Subcutaneous adipose tissue (tissue), 4 donors: Measurements from ENCODE around the gene DDR2. TPM values are rescaled to one million over a fixed set of nuclear protein-coding genes. Genes with fewer than 3 reads are reported as not detected.

Source experiments
- total RNA-seq, 4 donors: library from RNA; depleted of rRNA; stranded (reverse); fragments of >200 nt; gene quantifications; one replicate each; pipeline ENCODE4 v1.1.0, GENCODE V29; 2016
- TF ChIP-seq, protein P1 (sequence below): fragments of 450-650 bp; IDR thresholded peaks from one replicate; pipeline ENCODE4 v1.5.1; 2016; ENCODE audit warnings: low read depth, mild to moderate bottlenecking, control low read depth, antibody characterized with exemption, moderate library complexity

DDR2 gene
- total RNA-seq, 4 donors from 2014 or later = 98.7 to 258 (median 200) TPM

- TF ChIP-seq, protein P1, sequence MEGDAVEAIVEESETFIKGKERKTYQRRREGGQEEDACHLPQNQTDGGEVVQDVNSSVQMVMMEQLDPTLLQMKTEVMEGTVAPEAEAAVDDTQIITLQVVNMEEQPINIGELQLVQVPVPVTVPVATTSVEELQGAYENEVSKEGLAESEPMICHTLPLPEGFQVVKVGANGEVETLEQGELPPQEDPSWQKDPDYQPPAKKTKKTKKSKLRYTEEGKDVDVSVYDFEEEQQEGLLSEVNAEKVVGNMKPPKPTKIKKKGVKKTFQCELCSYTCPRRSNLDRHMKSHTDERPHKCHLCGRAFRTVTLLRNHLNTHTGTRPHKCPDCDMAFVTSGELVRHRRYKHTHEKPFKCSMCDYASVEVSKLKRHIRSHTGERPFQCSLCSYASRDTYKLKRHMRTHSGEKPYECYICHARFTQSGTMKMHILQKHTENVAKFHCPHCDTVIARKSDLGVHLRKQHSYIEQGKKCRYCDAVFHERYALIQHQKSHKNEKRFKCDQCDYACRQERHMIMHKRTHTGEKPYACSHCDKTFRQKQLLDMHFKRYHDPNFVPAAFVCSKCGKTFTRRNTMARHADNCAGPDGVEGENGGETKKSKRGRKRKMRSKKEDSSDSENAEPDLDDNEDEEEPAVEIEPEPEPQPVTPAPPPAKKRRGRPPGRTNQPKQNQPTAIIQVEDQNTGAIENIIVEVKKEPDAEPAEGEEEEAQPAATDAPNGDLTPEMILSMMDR = no peak
Measured at GRCh38 chr1:162736633-162737067, 104.4 kb downstream of the DDR2 start.

- TF ChIP-seq, protein P1 = no peak
Measured at GRCh38 chr1:162740755-162741154, 108.5 kb downstream of the DDR2 start.

DNA sequence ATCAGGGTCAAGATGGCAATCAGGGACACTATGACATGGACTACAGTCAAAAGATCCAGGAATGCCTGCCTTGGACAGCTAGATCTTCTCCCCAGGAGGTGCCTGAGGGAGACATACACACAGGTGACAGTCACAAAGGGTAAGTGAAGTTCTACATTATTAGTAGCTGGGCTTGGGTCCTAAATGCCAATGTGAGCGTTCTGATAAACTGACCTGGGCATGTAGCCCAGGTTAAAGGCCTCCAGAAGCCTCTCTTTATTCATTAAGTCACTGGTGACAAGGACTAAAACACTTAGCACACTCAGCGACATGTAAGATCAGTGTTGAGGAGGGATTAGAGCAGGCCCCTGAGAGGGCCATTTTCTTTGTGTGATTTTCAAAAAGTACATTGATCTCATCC lies 109.3 kb downstream of the DDR2 start:
- TF ChIP-seq, protein P1 = no peak

GRCh38 chr1:162753001-162753658 lies 120.9 kb downstream of the DDR2 start:
- TF ChIP-seq, protein P1 = no peak

DNA sequence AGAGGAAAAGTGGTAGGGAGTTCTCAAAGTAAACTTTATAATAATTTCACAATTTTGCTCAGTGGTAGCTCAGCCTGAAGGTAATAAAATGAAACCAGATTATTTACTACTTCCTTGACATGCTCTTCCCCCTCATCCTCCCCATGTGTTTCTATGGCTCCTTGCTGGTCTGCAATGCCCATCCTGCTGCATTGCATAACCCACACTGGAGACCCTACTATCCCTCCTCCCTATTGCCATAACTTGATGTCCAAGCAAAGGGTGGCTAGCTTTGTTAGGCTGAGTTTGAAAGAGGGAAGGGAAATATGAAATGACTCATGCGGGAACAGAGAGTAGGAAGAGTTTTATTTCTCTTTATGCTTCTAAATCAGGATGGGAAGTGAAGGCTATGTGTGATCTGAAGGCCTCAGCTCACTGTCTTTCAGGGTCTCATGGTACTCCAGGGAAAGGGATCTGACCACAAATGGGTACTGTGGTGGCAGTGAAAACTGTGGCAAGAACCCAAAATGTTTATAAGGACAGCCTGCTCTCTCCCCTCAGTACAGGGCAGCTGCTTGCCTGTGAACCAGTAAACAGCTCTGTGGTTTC lies 121.8 kb downstream of the DDR2 start:
- TF ChIP-seq, protein P1 = no peak

DNA sequence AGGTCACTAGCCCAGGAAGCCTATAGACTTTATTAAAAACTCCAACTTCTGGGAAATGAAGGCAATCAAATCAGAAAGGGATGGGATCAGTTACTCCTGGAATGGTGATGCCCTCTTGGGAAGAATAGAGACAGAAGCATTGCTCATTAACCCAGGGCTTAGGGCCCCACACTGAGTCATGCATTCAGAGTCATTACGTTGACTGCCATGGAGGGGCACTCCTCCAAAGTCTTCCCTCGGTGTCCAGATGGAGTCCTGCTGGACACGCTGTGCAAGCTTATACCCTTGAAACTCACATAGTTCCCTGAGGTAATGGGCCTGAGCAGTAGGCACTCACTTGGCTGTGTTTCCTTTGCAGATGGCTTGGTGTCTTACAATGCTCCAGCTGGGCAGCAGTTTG lies 123.0 kb downstream of the DDR2 start:
- TF ChIP-seq, protein P1 = no peak

DNA sequence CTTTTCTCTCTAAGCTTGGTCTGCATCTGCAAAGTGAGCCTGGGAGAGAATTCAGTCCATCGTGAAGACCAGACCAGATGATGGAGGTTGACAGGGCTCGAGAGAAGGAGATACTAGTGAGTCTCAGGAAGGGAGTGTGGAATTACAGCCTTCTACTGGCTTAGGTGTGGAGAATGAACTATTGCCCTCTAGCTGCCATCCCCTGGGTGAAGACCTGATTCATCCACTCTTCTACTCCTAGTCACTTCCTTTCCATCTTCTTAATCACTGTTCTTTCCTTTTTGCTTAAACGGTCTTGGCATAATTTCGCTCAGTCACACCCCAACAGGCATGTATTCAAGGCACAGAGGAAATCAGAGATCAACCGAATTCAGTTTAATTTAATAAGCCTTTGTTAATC lies 124.3 kb downstream of the DDR2 start:
- TF ChIP-seq, protein P1 = no peak
